HFF-Myc (cell line): Measurements from ENCODE around the gene PRPSAP1.
A peak's percentile ranks its signal among the peaks of the same experiment; 100 is the strongest.

Experiments used
- DNase-seq: peaks from one replicate; pipeline ENCODE4 v3.0.0-alpha.2; 2011; ENCODE audit warnings: low read depth; ENCODE audit errors: extremely low read depth
- H3K4me3 ChIP-seq: replicated peaks from 2 replicates; pipeline ENCODE4 v1.5.1; 2011; ENCODE audit warnings: low read depth, mild to moderate bottlenecking, control low read depth, low read length
- TF ChIP-seq, protein P1 (sequence below): IDR thresholded peaks from 2 replicates; pipeline ENCODE4 v1.5.1; 2012; ENCODE audit warnings: mild to moderate bottlenecking, low read depth, low read length, control low read depth; ENCODE audit errors: missing control alignments

Gene PRPSAP1

GRCh38 chr17:76395980-76396379 is 42.3 kb upstream of the PRPSAP1 start:
- no peak for DNase-seq
- H3K4me3 ChIP-seq = no peak overlapping the region
- TF ChIP-seq, protein P1, sequence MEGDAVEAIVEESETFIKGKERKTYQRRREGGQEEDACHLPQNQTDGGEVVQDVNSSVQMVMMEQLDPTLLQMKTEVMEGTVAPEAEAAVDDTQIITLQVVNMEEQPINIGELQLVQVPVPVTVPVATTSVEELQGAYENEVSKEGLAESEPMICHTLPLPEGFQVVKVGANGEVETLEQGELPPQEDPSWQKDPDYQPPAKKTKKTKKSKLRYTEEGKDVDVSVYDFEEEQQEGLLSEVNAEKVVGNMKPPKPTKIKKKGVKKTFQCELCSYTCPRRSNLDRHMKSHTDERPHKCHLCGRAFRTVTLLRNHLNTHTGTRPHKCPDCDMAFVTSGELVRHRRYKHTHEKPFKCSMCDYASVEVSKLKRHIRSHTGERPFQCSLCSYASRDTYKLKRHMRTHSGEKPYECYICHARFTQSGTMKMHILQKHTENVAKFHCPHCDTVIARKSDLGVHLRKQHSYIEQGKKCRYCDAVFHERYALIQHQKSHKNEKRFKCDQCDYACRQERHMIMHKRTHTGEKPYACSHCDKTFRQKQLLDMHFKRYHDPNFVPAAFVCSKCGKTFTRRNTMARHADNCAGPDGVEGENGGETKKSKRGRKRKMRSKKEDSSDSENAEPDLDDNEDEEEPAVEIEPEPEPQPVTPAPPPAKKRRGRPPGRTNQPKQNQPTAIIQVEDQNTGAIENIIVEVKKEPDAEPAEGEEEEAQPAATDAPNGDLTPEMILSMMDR = no peak

GRCh38 chr17:76394166-76394565 is 40.5 kb upstream of the PRPSAP1 start:
- DNase-seq = no peak
- no peak overlapping the region for H3K4me3 ChIP-seq
- TF ChIP-seq, protein P1 = no peak

DNA sequence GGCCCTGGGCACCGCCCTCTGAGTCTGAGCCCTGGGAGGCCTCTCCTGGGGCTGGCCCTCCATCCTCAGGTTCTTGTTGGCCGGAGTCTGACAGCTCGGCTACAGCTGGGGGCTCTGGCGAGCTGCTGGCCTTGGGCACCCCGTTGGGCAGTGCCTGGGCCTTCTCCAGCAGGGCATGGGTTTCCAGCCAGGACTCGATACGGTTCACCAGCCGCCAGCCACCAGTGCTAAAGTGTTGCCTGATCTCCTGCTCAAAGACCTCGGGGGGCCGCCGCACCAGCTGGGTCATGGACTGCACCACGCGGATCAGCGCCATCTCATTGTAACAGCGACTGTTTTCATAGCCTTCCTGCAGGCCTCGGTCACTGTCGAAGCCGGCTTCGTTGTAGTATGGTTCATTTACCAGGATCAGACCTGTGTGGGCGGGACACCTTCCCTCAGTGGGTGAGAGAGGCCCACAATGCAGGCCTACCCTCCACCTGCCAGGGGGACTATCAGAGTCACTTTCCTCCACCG is 37.5 kb upstream of the PRPSAP1 start:
- H3K4me3 ChIP-seq = no peak overlapping the region
- TF ChIP-seq, protein P1 = no peak
- DNase-seq = no peak

- no peak overlapping the region for H3K4me3 ChIP-seq
- DNase-seq = no peak
- TF ChIP-seq, protein P1 = no peak
Measured at GRCh38 chr17:76390003-76390421, 36.3 kb upstream of the PRPSAP1 start.

- no peak for DNase-seq
- no peak overlapping the region for H3K4me3 ChIP-seq
- TF ChIP-seq, protein P1 = no peak
Measured at GRCh38 chr17:76388966-76389888, 35.5 kb upstream of the PRPSAP1 start.

- H3K4me3 ChIP-seq = peak overlapping the region; percentile 66
- TF ChIP-seq, protein P1 = no peak
- no peak for DNase-seq
Measured at GRCh38 chr17:76386966-76387765, 33.5 kb upstream of the PRPSAP1 start.
